NB4 (cell line): Measurements from ENCODE around the gene TENM4.

ENCODE experiments used
- DNase-seq: peaks from one replicate; pipeline ENCODE4 v3.0.0; 2010; ENCODE audit warnings: low read depth
- H3K4me3 ChIP-seq: one replicate; pipeline ENCODE4 v1.5.1; 2011; ENCODE audit warnings: mild to moderate bottlenecking, low read depth, low read length, moderate library complexity
- CTCF ChIP-seq: IDR thresholded peaks from one replicate; pipeline ENCODE4 v1.5.1; 2012; ENCODE audit warnings: low read depth, low read length
- MAX ChIP-seq: IDR thresholded peaks from 2 replicates; pipeline ENCODE4 v1.6.1; 2011; ENCODE audit warnings: low read depth, low read length
- MYC ChIP-seq: IDR thresholded peaks from 2 replicates; pipeline ENCODE4 v1.6.1; 2011; ENCODE audit warnings: low read depth, low read length
- POLR2A ChIP-seq: IDR thresholded peaks from 2 replicates; pipeline ENCODE4 v1.6.1; 2011; ENCODE audit warnings: mild to moderate bottlenecking; ENCODE audit not compliant: insufficient read length; ENCODE audit errors: extremely low read depth

Gene TENM4

GRCh38 chr11:79045800-79046304 lies 395.0 kb downstream of the TENM4 start:
- DNase-seq = no peak
- TF ChIP-seq POLR2A = no peak
- TF ChIP-seq MYC = no peak
- TF ChIP-seq MAX = no peak
- TF ChIP-seq CTCF = no peak
- no peak overlapping the region for H3K4me3 ChIP-seq

- DNase-seq = no peak
Observed at GRCh38 chr11:79045018-79045799, 395.6 kb downstream of the TENM4 start.

GRCh38 chr11:79044201-79044600 lies 396.6 kb downstream of the TENM4 start:
- H3K4me3 ChIP-seq = no peak overlapping the region
- no peak for DNase-seq
- TF ChIP-seq MYC (no peak), CTCF (no peak), POLR2A (no peak), MAX (no peak)

More at GRCh38 chr11:79045018-79045799, 395.6 kb downstream of the TENM4 start:
- TF ChIP-seq MAX (no peak), CTCF (no peak), POLR2A (no peak), MYC (no peak)
- no peak overlapping the region for H3K4me3 ChIP-seq

- no peak overlapping the region for H3K4me3 ChIP-seq
- DNase-seq = no peak
- TF ChIP-seq CTCF (no peak), MYC (no peak), MAX (no peak)
Observed at GRCh38 chr11:79043726-79044125, 397.1 kb downstream of the TENM4 start.

GRCh38 chr11:79042824-79043223 lies 398.0 kb downstream of the TENM4 start:
- TF ChIP-seq MAX (no peak), CTCF (no peak), MYC (no peak), POLR2A (no peak)
- no peak for DNase-seq
- H3K4me3 ChIP-seq = no peak overlapping the region
